WERI-Rb-1 (cell line): ENCODE results near the gene HAVCR2.
"Not testable (repeated sequence)": the region's sequence is repeated elsewhere in the genome, so short reads cannot be mapped to it uniquely, and the experiment has no call there.

Experiments used
- DNase-seq: peaks from one replicate; pipeline ENCODE4 v3.0.0-alpha.2; 2020
- H3K27ac ChIP-seq: fragments of 250-450 bp; sonication (Bioruptor Pico); 2 replicates; pipeline ENCODE4 v1.5.1; 2020; ENCODE audit warnings: mild to moderate bottlenecking, moderate library complexity
- H3K27me3 ChIP-seq: fragments of 250-450 bp; sonication (Bioruptor Pico); 2 replicates; pipeline ENCODE4 v1.5.1; 2021; ENCODE audit warnings: mild to moderate bottlenecking, low read depth, moderate library complexity; ENCODE audit not compliant: insufficient read depth, severe bottlenecking
- H3K36me3 ChIP-seq: fragments of 250-450 bp; sonication (Bioruptor Pico); 2 replicates; pipeline ENCODE4 v1.5.1; 2020; ENCODE audit warnings: mild to moderate bottlenecking, moderate library complexity
- H3K4me3 ChIP-seq: 2 replicates; pipeline ENCODE4 v1.5.1; 2011; ENCODE audit warnings: low read depth, mild to moderate bottlenecking, control low read depth, low read length
- H3K9me3 ChIP-seq: fragments of 250-450 bp; sonication (Bioruptor Pico); 2 replicates; pipeline ENCODE4 v1.5.1; 2021; ENCODE audit warnings: mild to moderate bottlenecking, moderate library complexity; ENCODE audit not compliant: severe bottlenecking
- CTCF ChIP-seq: IDR thresholded peaks from 2 replicates; pipeline ENCODE4 v1.5.1; 2011; ENCODE audit warnings: low read depth, mild to moderate bottlenecking, control low read depth, inconsistent platforms, low read length

Gene HAVCR2

GRCh38 chr5:157049605-157050004 lies 59.2 kb downstream of the HAVCR2 start:
- no peak for DNase-seq
- H3K27ac ChIP-seq, result no peak overlapping the region
- H3K9me3 ChIP-seq, result no peaks in the 10 kb centered on the region
- no peaks in the 10 kb centered on the region for H3K27me3 ChIP-seq
- TF ChIP-seq CTCF, result no peak
- no peak overlapping the region for H3K4me3 ChIP-seq
- H3K36me3 ChIP-seq, result no peaks in the 10 kb centered on the region

- Histone ChIP-seq H3K4me3 (no peak overlapping the region), H3K27me3 (no peaks in the 10 kb centered on the region), H3K36me3 (no peaks in the 10 kb centered on the region), H3K27ac (no peak overlapping the region), H3K9me3 (no peaks in the 10 kb centered on the region)
- no peak for TF ChIP-seq CTCF
- no peak for DNase-seq
Observed at GRCh38 chr5:157047898-157048297, 60.9 kb downstream of the HAVCR2 start.

- H3K9me3 ChIP-seq, H3K4me3 ChIP-seq, DNase-seq, H3K36me3 ChIP-seq, H3K27ac ChIP-seq, H3K27me3 ChIP-seq: not testable (repeated sequence)
Observed at GRCh38 chr5:157047016-157047415, 61.8 kb downstream of the HAVCR2 start.

GRCh38 chr5:157046041-157046440 lies 62.8 kb downstream of the HAVCR2 start:
- no peak for TF ChIP-seq CTCF
- Histone ChIP-seq H3K27me3 (no peaks in the 10 kb centered on the region), H3K4me3 (no peak overlapping the region), H3K36me3 (no peaks in the 10 kb centered on the region), H3K9me3 (no peaks in the 10 kb centered on the region), H3K27ac (no peak overlapping the region)
- peak; percentile 15 for DNase-seq

- Histone ChIP-seq H3K36me3 (no peaks in the 10 kb centered on the region), H3K27ac (no peak overlapping the region), H3K9me3 (no peaks in the 10 kb centered on the region), H3K4me3 (no peak overlapping the region), H3K27me3 (no peaks in the 10 kb centered on the region)
- DNase-seq, result no peak
- TF ChIP-seq CTCF, result no peak
Observed at GRCh38 chr5:157045601-157046000, 63.2 kb downstream of the HAVCR2 start.

GRCh38 chr5:157038568-157039187 lies 70.2 kb downstream of the HAVCR2 start:
- no peak overlapping the region for H3K4me3 ChIP-seq
- no peak for TF ChIP-seq CTCF
- no peak for DNase-seq

More at GRCh38 chr5:157038568-157039187, 70.2 kb downstream of the HAVCR2 start:
- Histone ChIP-seq H3K27ac (no peak overlapping the region), H3K9me3 (peaks cover 3% of the 10 kb centered on the region), H3K36me3 (no peaks in the 10 kb centered on the region), H3K27me3 (no peaks in the 10 kb centered on the region)
